Kidney epithelial cell (primary cell): ENCODE data around the gene CA12. TPM values are rescaled to one million over a fixed set of nuclear protein-coding genes. Genes with fewer than 3 reads are reported as not detected.
A peak's percentile ranks its signal among the peaks of the same experiment; 100 is the strongest.

Experiments
- DNase-seq: peaks from one replicate; pipeline ENCODE4 v3.0.0-alpha.2; 2010; ENCODE audit warnings: low read depth
- H3K27me3 ChIP-seq: 2 replicates; pipeline ENCODE4 v1.6.0; 2011; ENCODE audit warnings: low read length; ENCODE audit not compliant: control insufficient read depth, insufficient read depth
- H3K36me3 ChIP-seq: 2 replicates; pipeline ENCODE4 v1.5.1; 2011; ENCODE audit warnings: low read length; ENCODE audit not compliant: control insufficient read depth, insufficient read depth
- H3K4me3 ChIP-seq: 2 replicates; pipeline ENCODE4 v1.5.1; 2011; ENCODE audit warnings: low read depth, mild to moderate bottlenecking, control low read depth, low read length
- total RNA-seq: library from RNA; depleted of rRNA; stranded (reverse); fragments of >200 nt; gene quantifications from 2 replicates; pipeline ENCODE4 v1.2.3, GENCODE V29; 2015
- TF ChIP-seq, protein P1 (sequence below): IDR thresholded peaks from 2 replicates; pipeline ENCODE4 v1.5.1; 2011; ENCODE audit warnings: mild to moderate bottlenecking, moderate library complexity, low read length, control low read depth, inconsistent platforms; ENCODE audit not compliant: insufficient read depth, poor library complexity, severe bottlenecking

Gene CA12
- total RNA-seq, 1 donor from 2014 or later = 2.9 TPM

DNA sequence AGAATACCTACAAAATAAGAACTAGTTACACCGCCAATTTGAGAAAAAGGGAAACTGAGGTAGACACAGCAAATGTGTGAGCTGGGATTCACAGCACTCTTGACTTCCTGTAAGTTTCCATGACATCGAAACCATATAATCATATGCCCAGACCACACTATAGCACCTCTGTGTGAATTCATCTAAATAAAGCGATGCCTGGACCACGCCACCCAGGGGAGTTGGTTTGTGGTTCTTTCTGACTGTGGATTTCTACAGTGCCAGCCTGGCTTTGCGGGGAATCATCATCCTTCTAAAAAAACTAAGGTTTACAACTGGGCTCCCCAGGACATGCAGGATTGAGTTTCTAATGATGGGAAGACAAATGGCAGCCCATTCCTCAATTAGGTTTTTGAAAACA, 23.5 kb upstream of the CA12 start:
- no peak for DNase-seq

DNA sequence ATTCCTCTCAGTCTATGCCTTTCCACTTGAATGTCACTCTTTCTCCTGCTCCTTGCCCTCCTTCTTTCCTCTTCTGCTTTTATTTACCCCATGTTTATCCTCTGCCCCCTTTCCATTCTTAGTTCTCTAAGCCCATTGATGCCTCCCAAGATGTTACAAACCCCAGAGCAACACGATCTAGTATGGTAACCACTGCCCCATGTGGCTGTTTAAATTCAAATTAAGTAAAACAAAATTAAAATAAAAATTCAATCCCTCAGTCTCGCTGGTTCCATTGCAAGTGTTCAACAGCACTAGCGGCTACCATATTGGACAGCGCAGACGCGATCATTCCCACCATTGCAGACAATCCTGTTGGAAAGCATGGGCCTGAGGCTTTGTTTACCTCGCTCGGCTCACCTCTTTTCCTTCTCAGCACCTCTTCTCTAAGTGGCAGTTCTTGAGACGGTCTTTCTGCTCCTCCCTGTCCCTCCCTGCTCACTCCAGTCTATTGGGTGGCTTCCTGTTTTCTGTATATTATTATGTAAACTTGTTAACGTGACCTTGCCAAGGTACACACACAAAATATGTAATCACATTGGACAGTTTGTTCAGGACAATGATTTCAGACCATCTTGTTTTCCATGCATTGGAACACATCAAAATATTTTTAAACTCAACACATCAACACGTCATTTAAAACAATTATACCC, 21.8 kb upstream of the CA12 start:
- Histone ChIP-seq H3K27me3 (no peaks in the 10 kb centered on the region), H3K4me3 (no peak overlapping the region), H3K36me3 (no peaks in the 10 kb centered on the region)
- TF ChIP-seq, protein P1, sequence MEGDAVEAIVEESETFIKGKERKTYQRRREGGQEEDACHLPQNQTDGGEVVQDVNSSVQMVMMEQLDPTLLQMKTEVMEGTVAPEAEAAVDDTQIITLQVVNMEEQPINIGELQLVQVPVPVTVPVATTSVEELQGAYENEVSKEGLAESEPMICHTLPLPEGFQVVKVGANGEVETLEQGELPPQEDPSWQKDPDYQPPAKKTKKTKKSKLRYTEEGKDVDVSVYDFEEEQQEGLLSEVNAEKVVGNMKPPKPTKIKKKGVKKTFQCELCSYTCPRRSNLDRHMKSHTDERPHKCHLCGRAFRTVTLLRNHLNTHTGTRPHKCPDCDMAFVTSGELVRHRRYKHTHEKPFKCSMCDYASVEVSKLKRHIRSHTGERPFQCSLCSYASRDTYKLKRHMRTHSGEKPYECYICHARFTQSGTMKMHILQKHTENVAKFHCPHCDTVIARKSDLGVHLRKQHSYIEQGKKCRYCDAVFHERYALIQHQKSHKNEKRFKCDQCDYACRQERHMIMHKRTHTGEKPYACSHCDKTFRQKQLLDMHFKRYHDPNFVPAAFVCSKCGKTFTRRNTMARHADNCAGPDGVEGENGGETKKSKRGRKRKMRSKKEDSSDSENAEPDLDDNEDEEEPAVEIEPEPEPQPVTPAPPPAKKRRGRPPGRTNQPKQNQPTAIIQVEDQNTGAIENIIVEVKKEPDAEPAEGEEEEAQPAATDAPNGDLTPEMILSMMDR = no peak
- no peak for DNase-seq

More for the DNA sequence above, 23.5 kb upstream of the CA12 start:
- H3K27me3 ChIP-seq = no peaks in the 10 kb centered on the region
- no peak overlapping the region for H3K4me3 ChIP-seq
- TF ChIP-seq, protein P1 = no peak
- no peaks in the 10 kb centered on the region for H3K36me3 ChIP-seq

DNA sequence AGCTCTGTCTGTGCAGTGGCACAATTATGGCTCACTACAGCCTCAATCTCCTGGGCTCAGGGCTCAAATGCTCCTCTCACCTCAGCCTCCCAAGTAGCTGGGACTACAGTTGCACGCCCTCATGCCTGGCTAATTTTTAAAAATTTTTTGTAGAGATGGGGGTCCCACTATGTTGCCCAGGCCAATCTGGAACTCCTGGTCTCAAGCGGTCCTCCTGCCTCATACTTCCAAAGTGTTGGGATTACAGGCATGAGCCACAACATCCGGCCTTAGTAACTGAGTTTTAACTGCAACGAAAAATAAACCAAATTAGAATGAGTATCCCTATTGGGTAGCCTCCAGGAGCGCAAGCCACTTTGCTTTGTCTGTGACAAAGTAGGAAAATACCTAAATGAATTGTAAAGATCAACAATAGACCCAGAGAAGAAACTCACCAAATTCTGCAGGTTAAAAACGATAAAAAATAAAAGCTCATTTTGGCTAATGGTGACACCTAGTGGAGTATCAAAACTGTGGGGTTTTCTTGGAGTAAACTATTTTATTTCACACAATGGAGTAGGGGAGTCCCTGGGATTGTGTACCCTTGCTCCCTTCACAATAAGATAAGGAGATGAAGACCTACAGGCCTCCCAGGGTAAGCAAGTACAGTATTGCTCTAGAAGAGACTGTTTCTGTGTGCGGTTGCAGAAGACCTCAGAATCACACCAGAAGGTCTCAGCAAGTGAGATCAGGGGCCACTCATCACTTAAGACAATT, 21.0 kb upstream of the CA12 start:
- TF ChIP-seq, protein P1 = peak; percentile 47
- H3K27me3 ChIP-seq = no peaks in the 10 kb centered on the region
- no peaks in the 10 kb centered on the region for H3K36me3 ChIP-seq
- no peak for DNase-seq
- H3K4me3 ChIP-seq = no peak overlapping the region

DNA sequence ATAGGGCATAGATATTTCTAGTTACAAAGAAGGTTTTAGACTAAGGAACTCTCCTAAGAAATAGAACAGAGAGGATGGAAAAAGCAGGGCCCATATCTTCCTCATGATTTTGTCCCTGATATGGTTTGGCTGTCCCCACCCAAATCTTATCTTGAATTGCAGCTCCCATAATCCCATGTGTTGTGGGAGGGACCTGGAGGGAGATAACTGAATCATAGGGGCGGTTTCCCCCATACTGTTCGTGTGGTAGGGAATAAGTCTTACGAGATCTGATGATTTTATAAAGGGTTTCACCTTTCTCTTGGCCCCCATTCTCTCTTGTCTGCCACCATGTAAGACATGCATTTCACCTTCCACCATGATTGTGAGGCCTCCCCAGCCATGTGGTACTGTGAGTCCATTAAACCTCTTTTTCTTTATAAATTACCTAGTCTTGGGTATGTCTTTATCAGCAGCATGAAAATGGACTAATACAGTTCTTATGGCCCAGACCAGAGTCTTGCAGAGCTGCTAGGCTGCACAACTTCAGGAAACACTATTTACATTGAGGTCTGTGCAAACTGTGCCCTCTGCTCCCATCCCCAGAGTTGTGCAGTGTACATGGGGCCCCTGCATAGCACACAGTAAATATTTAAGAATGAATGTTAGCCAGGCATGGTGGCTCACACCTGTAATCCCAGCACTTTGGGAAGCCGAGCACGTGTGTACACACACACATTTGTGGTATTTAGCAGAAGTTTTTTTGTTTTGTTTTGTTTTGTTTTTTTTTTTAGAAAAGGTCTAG, 20.3 kb upstream of the CA12 start:
- Histone ChIP-seq H3K36me3 (no peaks in the 10 kb centered on the region), H3K4me3 (no peak overlapping the region), H3K27me3 (no peaks in the 10 kb centered on the region)
- TF ChIP-seq, protein P1 = no peak
- DNase-seq = no peak

DNA sequence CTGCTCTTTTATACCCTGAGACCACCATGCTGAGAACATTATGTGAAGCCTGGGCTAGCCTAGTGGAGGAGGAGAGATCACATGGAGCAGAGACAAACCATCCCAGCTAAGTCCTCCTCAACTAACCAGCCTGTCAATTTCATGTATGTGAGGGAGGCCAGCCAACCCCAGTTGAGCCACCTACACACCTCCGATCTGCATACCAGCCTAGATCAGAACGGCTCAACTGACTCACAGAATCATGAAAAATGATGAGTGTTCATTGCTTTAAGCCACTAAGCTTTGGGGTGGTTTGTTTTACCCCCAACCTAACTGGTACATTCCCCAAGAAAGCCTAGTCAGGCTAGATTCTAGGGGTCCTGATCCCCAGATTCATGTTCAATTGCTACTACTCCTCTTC, 19.4 kb upstream of the CA12 start:
- no peaks in the 10 kb centered on the region for H3K27me3 ChIP-seq
- no peak for DNase-seq
- H3K4me3 ChIP-seq = no peak overlapping the region
- no peaks in the 10 kb centered on the region for H3K36me3 ChIP-seq
- TF ChIP-seq, protein P1 = no peak
